Measurements from ENCODE around the gene RGS7. TPM values are rescaled to one million over a fixed set of nuclear protein-coding genes. Genes with fewer than 3 reads are reported as not detected.

RGS7 gene
- total RNA-seq, 4 donors from 2014 or later, result not detected

DNA sequence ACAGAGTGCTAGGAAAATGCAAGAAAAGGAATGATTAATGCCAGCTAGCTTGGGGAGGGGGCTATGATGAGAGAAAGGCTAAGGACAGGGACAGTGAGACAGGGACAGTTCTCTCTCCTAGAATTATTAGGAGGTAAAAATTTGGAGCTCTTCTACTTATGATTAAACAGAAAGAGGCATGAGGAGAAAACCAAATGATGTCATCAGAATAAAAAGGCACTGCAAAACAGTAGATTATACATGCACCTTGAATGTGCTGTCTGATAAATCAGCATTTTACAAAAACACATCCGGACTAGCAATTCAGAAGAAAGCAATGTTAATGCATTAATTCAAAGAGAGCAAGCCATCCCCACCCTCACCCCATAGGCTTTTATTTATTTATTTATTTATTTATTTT, 277.5 kb downstream of the RGS7 start:
- ATAC-seq, result no peak
- intact Hi-C loops (cut with DNase I; ENCODE audit: low total_unique reads) (no loop called here), in situ Hi-C loops (cut with MboI; ENCODE audit: low sequenced_read_pairs in 4 of 4) (no loop called here)
- Histone ChIP-seq H3K9me3 (no peaks in the 10 kb centered on the region), H3K4me3 (no peak overlapping the region), H3K27me3 (no peaks in the 10 kb centered on the region), H3K4me1 (no peaks in the 10 kb centered on the region), H3K36me3 (no peaks in the 10 kb centered on the region), H3K27ac (no peak overlapping the region)
- DNase-seq, result no peak
- TF ChIP-seq, protein P1, sequence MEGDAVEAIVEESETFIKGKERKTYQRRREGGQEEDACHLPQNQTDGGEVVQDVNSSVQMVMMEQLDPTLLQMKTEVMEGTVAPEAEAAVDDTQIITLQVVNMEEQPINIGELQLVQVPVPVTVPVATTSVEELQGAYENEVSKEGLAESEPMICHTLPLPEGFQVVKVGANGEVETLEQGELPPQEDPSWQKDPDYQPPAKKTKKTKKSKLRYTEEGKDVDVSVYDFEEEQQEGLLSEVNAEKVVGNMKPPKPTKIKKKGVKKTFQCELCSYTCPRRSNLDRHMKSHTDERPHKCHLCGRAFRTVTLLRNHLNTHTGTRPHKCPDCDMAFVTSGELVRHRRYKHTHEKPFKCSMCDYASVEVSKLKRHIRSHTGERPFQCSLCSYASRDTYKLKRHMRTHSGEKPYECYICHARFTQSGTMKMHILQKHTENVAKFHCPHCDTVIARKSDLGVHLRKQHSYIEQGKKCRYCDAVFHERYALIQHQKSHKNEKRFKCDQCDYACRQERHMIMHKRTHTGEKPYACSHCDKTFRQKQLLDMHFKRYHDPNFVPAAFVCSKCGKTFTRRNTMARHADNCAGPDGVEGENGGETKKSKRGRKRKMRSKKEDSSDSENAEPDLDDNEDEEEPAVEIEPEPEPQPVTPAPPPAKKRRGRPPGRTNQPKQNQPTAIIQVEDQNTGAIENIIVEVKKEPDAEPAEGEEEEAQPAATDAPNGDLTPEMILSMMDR (IDR thresholded peaks at IDR 0.05 in 4 of 5, conservative IDR thresholded peaks at IDR 0.05 in 1 of 5), result no peak
- no peak for TF ChIP-seq POLR2A (IDR thresholded peaks at IDR 0.05)

DNA sequence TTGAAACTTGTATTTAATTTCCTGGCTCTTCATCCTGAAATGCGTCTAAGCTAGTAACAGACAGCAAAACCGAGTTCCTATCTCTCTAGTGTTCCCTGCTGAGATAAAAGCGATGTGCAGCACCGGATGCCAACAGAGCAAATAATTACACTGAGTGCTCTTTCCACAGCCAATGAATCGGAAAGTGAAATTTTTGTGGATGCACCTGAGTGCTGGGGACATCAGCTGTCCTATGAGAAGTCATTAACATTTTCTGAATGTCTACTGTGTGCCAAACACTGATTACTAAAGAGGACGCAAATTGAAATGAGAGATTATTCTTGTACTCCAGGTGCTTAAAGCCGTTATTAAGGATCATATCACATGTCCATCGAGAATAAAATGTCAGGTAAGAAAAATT, 278.0 kb downstream of the RGS7 start:
- Histone ChIP-seq H3K4me3 (no peak overlapping the region), H3K4me1 (no peaks in the 10 kb centered on the region), H3K9me3 (no peaks in the 10 kb centered on the region), H3K27me3 (no peaks in the 10 kb centered on the region), H3K27ac (no peak overlapping the region), H3K36me3 (no peaks in the 10 kb centered on the region)
- ATAC-seq (no peak), DNase-seq (no peak)
- TF ChIP-seq, protein P1 (IDR thresholded peaks at IDR 0.05 in 4 of 5, conservative IDR thresholded peaks at IDR 0.05 in 1 of 5), result no peak
- no peak for TF ChIP-seq POLR2A (IDR thresholded peaks at IDR 0.05)
- intact Hi-C loops (cut with DNase I; ENCODE audit: low total_unique reads), result no loop called here
- in situ Hi-C loops (cut with MboI; ENCODE audit: low sequenced_read_pairs in 4 of 4), result no loop called here

GRCh38 chr1:241077386-241078147, 279.4 kb downstream of the RGS7 start:
- no peak for ATAC-seq
- intact Hi-C loops (cut with DNase I; ENCODE audit: low total_unique reads) (no loop called here), in situ Hi-C loops (cut with MboI; ENCODE audit: low sequenced_read_pairs in 4 of 4) (no loop called here)
- H3K9me3 ChIP-seq, result no peaks in the 10 kb centered on the region
- TF ChIP-seq, protein P1 (IDR thresholded peaks at IDR 0.05 in 4 of 5, conservative IDR thresholded peaks at IDR 0.05 in 1 of 5), result no peak
- no peak for TF ChIP-seq POLR2A (IDR thresholded peaks at IDR 0.05)
- no peaks in the 10 kb centered on the region for H3K27me3 ChIP-seq
- no peaks in the 10 kb centered on the region for H3K4me1 ChIP-seq
- H3K4me3 ChIP-seq, result no peak overlapping the region
- no peaks in the 10 kb centered on the region for H3K36me3 ChIP-seq
- no peak for DNase-seq
- no peak overlapping the region for H3K27ac ChIP-seq

GRCh38 chr1:241074507-241074906, 282.5 kb downstream of the RGS7 start:
- no peak overlapping the region for H3K27ac ChIP-seq
- intact Hi-C loops (cut with DNase I; ENCODE audit: low total_unique reads), result no loop called here
- DNase-seq (no peak), ATAC-seq (no peak)
- TF ChIP-seq POLR2A (IDR thresholded peaks at IDR 0.05), result no peak
- TF ChIP-seq, protein P1 (IDR thresholded peaks at IDR 0.05 in 4 of 5, conservative IDR thresholded peaks at IDR 0.05 in 1 of 5), result no peak
- no peaks in the 10 kb centered on the region for H3K9me3 ChIP-seq
- no peak overlapping the region for H3K4me3 ChIP-seq
- H3K36me3 ChIP-seq, result no peaks in the 10 kb centered on the region
- no peaks in the 10 kb centered on the region for H3K4me1 ChIP-seq
- in situ Hi-C loops (cut with MboI; ENCODE audit: low sequenced_read_pairs in 4 of 4), result no loop called here
- H3K27me3 ChIP-seq, result no peaks in the 10 kb centered on the region

- Histone ChIP-seq H3K4me3 (no peak overlapping the region), H3K9me3 (no peaks in the 10 kb centered on the region), H3K27ac (no peak overlapping the region), H3K27me3 (no peaks in the 10 kb centered on the region), H3K36me3 (no peaks in the 10 kb centered on the region), H3K4me1 (no peaks in the 10 kb centered on the region)
- in situ Hi-C loops (cut with MboI; ENCODE audit: low sequenced_read_pairs in 4 of 4), result no loop called here
- no peak for ATAC-seq
- intact Hi-C loops (cut with DNase I; ENCODE audit: low total_unique reads), result no loop called here
- TF ChIP-seq, protein P1 (IDR thresholded peaks at IDR 0.05 in 4 of 5, conservative IDR thresholded peaks at IDR 0.05 in 1 of 5), result no peak
- TF ChIP-seq POLR2A (IDR thresholded peaks at IDR 0.05), result no peak
- no peak for DNase-seq
These were observed 288.6 kb downstream of the RGS7 start for GRCh38 chr1:241068359-241068758.
